NCI-H146 treated with DMSO at 0.1 percent for 48 hours (cell line): ENCODE results near the gene ELK3.

Experiments used
- DNase-seq: peaks from one replicate; lab custom pipeline; 2025; ENCODE audit not compliant: unreplicated experiment; lab: John Stamatoyannopoulos, UW

ELK3 gene

GRCh38 chr12:96193725-96194575 is at the start of gene ELK3:
Gene ELK3, plus strand, starts transcription at chr12:96194375.
- DNase-seq = peak; percentile 62

GRCh38 chr12:96146747-96147146 is 47.4 kb upstream of the ELK3 start:
- no peak for DNase-seq

GRCh38 chr12:96150442-96150841 is 43.7 kb upstream of the ELK3 start:
- peak; percentile 51 for DNase-seq

- no peak for DNase-seq
Measured at GRCh38 chr12:96152164-96152563, 42.0 kb upstream of the ELK3 start.

- DNase-seq = no peak
Measured at GRCh38 chr12:96153131-96153725, 40.9 kb upstream of the ELK3 start.

- no peak for DNase-seq
Measured at GRCh38 chr12:96155181-96155580, 39.0 kb upstream of the ELK3 start.

GRCh38 chr12:96155781-96156180 is 38.4 kb upstream of the ELK3 start:
- no peak for DNase-seq

- no peak for DNase-seq
Measured at GRCh38 chr12:96156211-96156610, 38.0 kb upstream of the ELK3 start.

GRCh38 chr12:96157427-96157826 is 36.7 kb upstream of the ELK3 start:
- no peak for DNase-seq

GRCh38 chr12:96164951-96165811 is 29.0 kb upstream of the ELK3 start:
- peak; percentile 36 for DNase-seq

GRCh38 chr12:96166765-96167164 is 27.4 kb upstream of the ELK3 start:
- no peak for DNase-seq

GRCh38 chr12:96167492-96167891 is 26.7 kb upstream of the ELK3 start:
- no peak for DNase-seq

- no peak for DNase-seq
Measured at GRCh38 chr12:96170328-96170727, 23.8 kb upstream of the ELK3 start.

- DNase-seq = no peak
Measured at GRCh38 chr12:96170762-96171161, 23.4 kb upstream of the ELK3 start.

GRCh38 chr12:96171905-96172304 is 22.3 kb upstream of the ELK3 start:
- DNase-seq = no peak

GRCh38 chr12:96172981-96173380 is 21.2 kb upstream of the ELK3 start:
- DNase-seq = no peak

- DNase-seq = no peak
Measured at GRCh38 chr12:96176575-96176974, 17.6 kb upstream of the ELK3 start.

GRCh38 chr12:96177013-96177412 is 17.2 kb upstream of the ELK3 start:
- no peak for DNase-seq

GRCh38 chr12:96183734-96184370 is 10.3 kb upstream of the ELK3 start:
- DNase-seq = no peak

GRCh38 chr12:96185914-96186313 is 8.3 kb upstream of the ELK3 start:
- no peak for DNase-seq

GRCh38 chr12:96186607-96187301 is 7.4 kb upstream of the ELK3 start:
- DNase-seq = no peak
